ENCODE results near the gene ARHGEF37. TPM values are rescaled to one million over a fixed set of nuclear protein-coding genes. Genes with fewer than 3 reads are reported as not detected.

The ARHGEF37 gene
- total RNA-seq, 1 experiment from 2014 or later, result 0.42 TPM

- TF ChIP-seq CTCF (conservative IDR thresholded peaks at IDR 0.05), result no peak
- H3K4me1 Mint-ChIP-seq, result peaks cover 6% of the 10 kb centered on the region in 2 experiments
- H3K4me2 ChIP-seq (ENCODE audit: insufficient read depth, insufficient read length, low read length), result no peak overlapping the region
Observed at GRCh38 chr5:149639737-149640136, 58.4 kb downstream of the ARHGEF37 start.

More at GRCh38 chr5:149639737-149640136, 58.4 kb downstream of the ARHGEF37 start:
- Histone ChIP-seq H3K27me3 (ENCODE audit: insufficient read depth, low read length) (no peaks in the 10 kb centered on the region), H3K23me2 (ENCODE audit: insufficient read length, low read depth, low read length, poor library complexity, severe bottlenecking) (no peaks in the 10 kb centered on the region), H3K56ac (ENCODE audit: insufficient read length, low read depth, low read length) (no peak overlapping the region), H4K5ac (ENCODE audit: insufficient read length, low read depth, low read length) (no peak overlapping the region), H3K18ac (ENCODE audit: insufficient read length, low read depth, low read length) (no peak overlapping the region), H3T11ph (ENCODE audit: low read length) (no peak overlapping the region), H3K27ac (ENCODE audit: insufficient read length, low read depth, low read length) (no peak overlapping the region), H3K4me1 (ENCODE audit: insufficient read depth, low read length) (0 out of 2 replicates have a peak, but pooled peaks cover 2% of the 10 kb centered on the region), H2AK5ac (ENCODE audit: insufficient read length, low read length) (no peak overlapping the region), H2BK5ac (ENCODE audit: insufficient read length, low read length) (no peak overlapping the region), H2AFZ (ENCODE audit: low read length) (no peak overlapping the region), H2BK120ac (ENCODE audit: low read depth, low read length, poor library complexity, severe bottlenecking) (no peak overlapping the region), H3K9ac (ENCODE audit: extremely low read depth, insufficient read length, low read length) (no peak overlapping the region), H3K23ac (ENCODE audit: insufficient read length, low read depth, low read length) (no peak overlapping the region), H3K9me3 (ENCODE audit: control insufficient read depth, low read depth, low read length) (no peaks in the 10 kb centered on the region), H3K79me1 (ENCODE audit: insufficient read depth, low read depth, low read length, poor library complexity, severe bottlenecking) (no peaks in the 10 kb centered on the region), H4K20me1 (ENCODE audit: control insufficient read depth, insufficient read depth, insufficient read length) (peaks cover 3% of the 10 kb centered on the region), H3K79me2 (ENCODE audit: insufficient read depth, low read length) (no peaks in the 10 kb centered on the region), H3K14ac (ENCODE audit: insufficient read depth, low read length) (no peak overlapping the region; the same call in 1 of the 2 replicates), H4K91ac (ENCODE audit: insufficient read length, low read depth, low read length) (no peak overlapping the region), H2BK15ac (ENCODE audit: low read depth, low read length) (no peak overlapping the region), H2BK12ac (ENCODE audit: insufficient read length, low read depth, low read length) (no peak overlapping the region), H2BK20ac (ENCODE audit: low read depth, low read length, poor library complexity, severe bottlenecking) (no peak overlapping the region), H4K8ac (replicated peaks; ENCODE audit: insufficient read length, low read depth, low read length) (no peak overlapping the region), H3K4ac (ENCODE audit: low read depth, low read length) (no peak overlapping the region)
- Mint-ChIP-seq H3K27ac (no peak overlapping the region), H3K4me3 (no peak overlapping the region), H3K36me3 (ENCODE audit: insufficient read depth in 1 of 3, low read depth in 3 of 3) (no peaks in the 10 kb centered on the region), H3K9me3 (no peaks in the 10 kb centered on the region), H3K27me3 (ENCODE audit: low read depth) (peaks cover 3% of the 10 kb centered on the region)
- no peak for DNase-seq
